GM06990 (cell line): Measurements from ENCODE around the gene ZNF516.

Source experiments
- DNase-seq: peaks from one replicate; pipeline ENCODE4 v3.0.0-alpha.2; 2011; ENCODE audit not compliant: insufficient read length; ENCODE audit errors: extremely low read depth
- H3K27me3 ChIP-seq: replicated peaks from 2 replicates; pipeline ENCODE4 v1.6.0; 2011; ENCODE audit warnings: low read length; ENCODE audit not compliant: control insufficient read depth, insufficient read depth
- H3K36me3 ChIP-seq: 2 replicates; pipeline ENCODE4 v1.5.1; 2011; ENCODE audit warnings: low read length; ENCODE audit not compliant: control insufficient read depth, insufficient read depth
- H3K4me3 ChIP-seq: replicated peaks from 2 replicates; pipeline ENCODE4 v1.5.1; 2011; ENCODE audit warnings: low read depth, mild to moderate bottlenecking, control low read depth, low read length
- TF ChIP-seq, protein P1 (sequence below): IDR thresholded peaks from 2 replicates; pipeline ENCODE4 v1.5.1; 2011; ENCODE audit warnings: low read length, control low read depth, mild to moderate bottlenecking, inconsistent platforms; ENCODE audit not compliant: insufficient read depth, poor library complexity, severe bottlenecking

ZNF516 gene

DNA sequence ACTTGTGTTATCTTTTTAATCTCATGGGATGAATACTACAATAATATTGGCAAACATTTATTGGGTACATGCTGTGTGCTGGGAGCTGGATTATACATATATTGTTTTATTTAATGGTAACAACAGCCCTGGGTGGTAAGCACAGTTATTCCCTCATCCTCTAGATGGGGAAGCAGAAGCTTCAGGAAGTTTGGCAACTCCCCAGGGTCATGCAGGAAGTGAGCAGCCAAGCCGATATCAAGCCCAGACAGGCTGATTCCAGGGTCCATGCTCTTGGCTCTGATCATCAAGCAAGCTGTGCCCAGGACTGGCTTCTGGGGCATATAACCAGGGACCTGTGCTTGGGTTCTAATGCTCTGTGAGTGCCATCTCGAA lies 155.8 kb downstream of the ZNF516 start:
- Histone ChIP-seq H3K4me3 (no peak overlapping the region), H3K27me3 (0 out of 2 replicates have a peak, but pooled peaks cover 2% of the 10 kb centered on the region), H3K36me3 (no peaks in the 10 kb centered on the region)
- no peak for DNase-seq
- TF ChIP-seq, protein P1, sequence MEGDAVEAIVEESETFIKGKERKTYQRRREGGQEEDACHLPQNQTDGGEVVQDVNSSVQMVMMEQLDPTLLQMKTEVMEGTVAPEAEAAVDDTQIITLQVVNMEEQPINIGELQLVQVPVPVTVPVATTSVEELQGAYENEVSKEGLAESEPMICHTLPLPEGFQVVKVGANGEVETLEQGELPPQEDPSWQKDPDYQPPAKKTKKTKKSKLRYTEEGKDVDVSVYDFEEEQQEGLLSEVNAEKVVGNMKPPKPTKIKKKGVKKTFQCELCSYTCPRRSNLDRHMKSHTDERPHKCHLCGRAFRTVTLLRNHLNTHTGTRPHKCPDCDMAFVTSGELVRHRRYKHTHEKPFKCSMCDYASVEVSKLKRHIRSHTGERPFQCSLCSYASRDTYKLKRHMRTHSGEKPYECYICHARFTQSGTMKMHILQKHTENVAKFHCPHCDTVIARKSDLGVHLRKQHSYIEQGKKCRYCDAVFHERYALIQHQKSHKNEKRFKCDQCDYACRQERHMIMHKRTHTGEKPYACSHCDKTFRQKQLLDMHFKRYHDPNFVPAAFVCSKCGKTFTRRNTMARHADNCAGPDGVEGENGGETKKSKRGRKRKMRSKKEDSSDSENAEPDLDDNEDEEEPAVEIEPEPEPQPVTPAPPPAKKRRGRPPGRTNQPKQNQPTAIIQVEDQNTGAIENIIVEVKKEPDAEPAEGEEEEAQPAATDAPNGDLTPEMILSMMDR = no peak

DNA sequence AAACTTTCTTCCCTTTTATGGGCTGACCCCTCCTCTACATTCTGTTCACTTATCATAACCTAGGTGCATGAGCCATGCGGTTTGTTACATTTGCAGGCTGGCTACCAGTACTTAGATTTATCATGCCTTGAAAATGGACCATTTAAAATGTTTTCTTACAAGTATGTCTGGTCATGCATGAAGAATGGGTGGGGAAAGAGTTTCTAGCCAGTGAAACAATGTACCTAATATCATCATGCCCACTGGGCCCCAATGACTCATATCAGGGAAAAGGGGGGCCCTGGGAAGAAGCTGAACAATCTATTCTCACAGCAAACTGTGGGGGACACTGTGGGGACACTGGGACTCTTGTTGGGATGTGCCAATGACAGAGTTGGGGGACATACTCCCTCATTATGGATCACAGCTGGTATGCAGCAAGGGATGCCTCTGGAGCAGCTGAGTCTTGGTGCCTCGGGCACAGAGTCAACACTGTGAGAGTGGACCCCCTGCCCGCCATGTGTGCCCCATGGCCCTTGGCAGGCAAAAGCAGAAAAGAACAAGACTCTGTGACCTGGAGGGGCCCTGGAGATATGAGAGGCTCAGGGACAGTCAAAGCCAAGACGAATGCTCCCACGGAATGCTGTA lies 156.3 kb downstream of the ZNF516 start:
- Histone ChIP-seq H3K36me3 (no peaks in the 10 kb centered on the region), H3K4me3 (no peak overlapping the region), H3K27me3 (0 out of 2 replicates have a peak, but pooled peaks cover 2% of the 10 kb centered on the region)
- no peak for DNase-seq
- TF ChIP-seq, protein P1 = no peak

DNA sequence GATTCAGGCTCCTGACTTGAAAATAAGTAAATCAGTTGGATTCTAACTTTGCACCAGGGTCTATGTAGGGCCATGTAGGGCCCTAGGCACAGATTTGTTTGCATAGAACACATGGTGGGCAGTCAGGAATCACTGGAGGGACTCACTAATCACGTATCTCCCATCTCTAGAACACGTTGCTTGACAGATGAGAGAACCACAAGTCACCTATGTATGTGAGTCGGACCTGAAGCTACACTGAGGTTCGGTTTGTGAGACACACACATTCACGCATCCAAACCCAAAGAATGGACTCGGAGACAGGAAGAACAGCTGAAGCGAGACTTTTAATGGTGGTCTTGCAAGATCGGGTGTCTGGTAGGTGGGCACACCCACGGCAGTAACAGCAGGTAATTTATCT lies 157.0 kb downstream of the ZNF516 start:
- no peak for DNase-seq
- TF ChIP-seq, protein P1 = no peak
- Histone ChIP-seq H3K36me3 (no peaks in the 10 kb centered on the region), H3K27me3 (0 out of 2 replicates have a peak, but pooled peaks cover 2% of the 10 kb centered on the region), H3K4me3 (no peak overlapping the region)

DNA sequence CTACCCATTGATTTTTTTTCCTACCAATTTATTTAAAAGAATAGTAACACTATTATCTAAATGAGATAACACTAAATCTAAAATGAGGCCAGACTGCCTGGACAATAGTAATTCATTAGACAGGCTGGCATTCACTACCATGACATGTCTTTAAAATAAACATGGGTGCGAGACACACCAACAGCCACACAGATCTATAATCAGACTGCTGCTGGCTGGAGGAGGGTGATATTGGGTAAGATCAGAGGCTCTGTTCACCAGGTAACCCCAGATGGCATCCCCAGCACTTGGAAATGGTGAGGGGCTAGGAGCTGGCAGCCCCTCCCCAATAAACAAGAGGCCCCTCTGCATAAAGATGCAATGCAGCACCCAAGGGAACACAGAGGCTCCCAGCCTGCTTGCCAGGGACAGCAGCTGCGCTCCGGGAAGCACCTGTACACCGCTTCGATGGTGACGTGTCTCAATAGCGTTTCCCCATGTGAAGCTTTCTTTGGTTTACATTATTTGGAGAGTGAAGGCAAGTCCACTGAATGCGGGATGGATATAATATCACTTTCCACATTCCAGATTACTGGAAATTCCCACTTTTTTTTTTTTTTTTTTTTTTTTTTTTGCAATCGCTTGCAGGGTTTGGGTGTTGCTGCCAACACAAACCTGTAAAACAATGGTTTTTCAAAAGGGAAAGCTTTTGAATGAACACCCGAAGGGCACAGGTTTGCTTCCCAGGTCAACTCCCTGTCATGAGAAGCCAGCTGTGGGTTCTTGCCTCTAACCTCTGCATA lies 159.0 kb downstream of the ZNF516 start:
- Histone ChIP-seq H3K27me3 (0 out of 2 replicates have a peak, but pooled peaks cover 2% of the 10 kb centered on the region), H3K4me3 (no peak overlapping the region), H3K36me3 (no peaks in the 10 kb centered on the region)
- TF ChIP-seq, protein P1 = no peak
- no peak for DNase-seq

DNA sequence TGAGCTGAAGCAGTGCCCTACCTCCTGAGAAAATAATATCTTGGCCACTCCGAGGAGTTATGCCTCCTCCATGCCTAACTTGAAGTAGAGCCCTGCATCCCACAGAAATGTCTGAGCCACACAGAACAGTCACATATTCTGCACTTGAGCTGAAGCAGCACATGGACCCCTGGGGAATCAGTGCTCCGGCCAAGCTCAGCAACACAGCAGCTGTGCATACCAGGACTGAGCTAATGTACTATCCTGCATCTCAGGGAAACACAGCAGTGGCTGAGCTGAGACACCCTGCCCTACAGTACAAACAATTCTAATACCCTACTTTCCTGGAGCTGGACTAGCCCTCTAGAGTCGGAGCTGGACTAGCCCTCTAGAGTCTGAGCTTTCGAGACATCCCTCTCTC lies 166.9 kb downstream of the ZNF516 start:
- TF ChIP-seq, protein P1 = no peak

More for the DNA sequence above, 166.9 kb downstream of the ZNF516 start:
- no peak for DNase-seq
- Histone ChIP-seq H3K27me3 (no peaks in the 10 kb centered on the region; the same call in 1 of the 2 replicates), H3K36me3 (no peaks in the 10 kb centered on the region), H3K4me3 (no peak overlapping the region)
